ENCODE measurements around the gene FANCB.

GRCh38 chrX:14922437-14922836 is 49.6 kb upstream of the FANCB start:
- TF ChIP-seq CTCF (IDR thresholded peaks at IDR 0.05) (no peak), EP300 (IDR thresholded peaks at IDR 0.05) (no peak), POLR2A (IDR thresholded peaks at IDR 0.05) (no peak)

Measured in tibial nerve (tissue), 4 donors.